ENCODE results near the gene CCND2.

DNA sequence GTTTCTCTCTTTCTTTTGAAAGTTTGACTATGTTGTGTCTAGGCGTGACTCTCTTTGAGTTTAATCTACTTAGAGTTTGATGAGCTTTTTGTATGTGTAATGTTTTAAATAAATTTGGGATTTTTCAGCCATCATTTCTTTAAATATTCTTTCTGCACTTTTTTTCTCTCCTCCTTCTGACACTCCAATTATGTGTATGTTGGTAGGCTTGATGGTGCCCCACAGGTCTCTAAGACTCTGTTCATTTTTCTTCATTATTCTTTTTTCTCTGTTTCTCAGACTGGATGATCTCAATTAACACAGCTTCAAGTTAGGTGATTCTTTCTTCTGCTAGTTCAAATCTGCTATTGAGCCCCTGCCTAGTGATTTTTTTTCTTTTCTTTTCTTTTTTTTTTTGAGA lies 14.5 kb upstream of the CCND2 start:
- TF ChIP-seq, protein P1, sequence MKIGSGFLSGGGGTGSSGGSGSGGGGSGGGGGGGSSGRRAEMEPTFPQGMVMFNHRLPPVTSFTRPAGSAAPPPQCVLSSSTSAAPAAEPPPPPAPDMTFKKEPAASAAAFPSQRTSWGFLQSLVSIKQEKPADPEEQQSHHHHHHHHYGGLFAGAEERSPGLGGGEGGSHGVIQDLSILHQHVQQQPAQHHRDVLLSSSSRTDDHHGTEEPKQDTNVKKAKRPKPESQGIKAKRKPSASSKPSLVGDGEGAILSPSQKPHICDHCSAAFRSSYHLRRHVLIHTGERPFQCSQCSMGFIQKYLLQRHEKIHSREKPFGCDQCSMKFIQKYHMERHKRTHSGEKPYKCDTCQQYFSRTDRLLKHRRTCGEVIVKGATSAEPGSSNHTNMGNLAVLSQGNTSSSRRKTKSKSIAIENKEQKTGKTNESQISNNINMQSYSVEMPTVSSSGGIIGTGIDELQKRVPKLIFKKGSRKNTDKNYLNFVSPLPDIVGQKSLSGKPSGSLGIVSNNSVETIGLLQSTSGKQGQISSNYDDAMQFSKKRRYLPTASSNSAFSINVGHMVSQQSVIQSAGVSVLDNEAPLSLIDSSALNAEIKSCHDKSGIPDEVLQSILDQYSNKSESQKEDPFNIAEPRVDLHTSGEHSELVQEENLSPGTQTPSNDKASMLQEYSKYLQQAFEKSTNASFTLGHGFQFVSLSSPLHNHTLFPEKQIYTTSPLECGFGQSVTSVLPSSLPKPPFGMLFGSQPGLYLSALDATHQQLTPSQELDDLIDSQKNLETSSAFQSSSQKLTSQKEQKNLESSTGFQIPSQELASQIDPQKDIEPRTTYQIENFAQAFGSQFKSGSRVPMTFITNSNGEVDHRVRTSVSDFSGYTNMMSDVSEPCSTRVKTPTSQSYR (CRISPR knock-in tag; IDR thresholded peaks at IDR 0.05): no peak
- TF ChIP-seq, protein P2, sequence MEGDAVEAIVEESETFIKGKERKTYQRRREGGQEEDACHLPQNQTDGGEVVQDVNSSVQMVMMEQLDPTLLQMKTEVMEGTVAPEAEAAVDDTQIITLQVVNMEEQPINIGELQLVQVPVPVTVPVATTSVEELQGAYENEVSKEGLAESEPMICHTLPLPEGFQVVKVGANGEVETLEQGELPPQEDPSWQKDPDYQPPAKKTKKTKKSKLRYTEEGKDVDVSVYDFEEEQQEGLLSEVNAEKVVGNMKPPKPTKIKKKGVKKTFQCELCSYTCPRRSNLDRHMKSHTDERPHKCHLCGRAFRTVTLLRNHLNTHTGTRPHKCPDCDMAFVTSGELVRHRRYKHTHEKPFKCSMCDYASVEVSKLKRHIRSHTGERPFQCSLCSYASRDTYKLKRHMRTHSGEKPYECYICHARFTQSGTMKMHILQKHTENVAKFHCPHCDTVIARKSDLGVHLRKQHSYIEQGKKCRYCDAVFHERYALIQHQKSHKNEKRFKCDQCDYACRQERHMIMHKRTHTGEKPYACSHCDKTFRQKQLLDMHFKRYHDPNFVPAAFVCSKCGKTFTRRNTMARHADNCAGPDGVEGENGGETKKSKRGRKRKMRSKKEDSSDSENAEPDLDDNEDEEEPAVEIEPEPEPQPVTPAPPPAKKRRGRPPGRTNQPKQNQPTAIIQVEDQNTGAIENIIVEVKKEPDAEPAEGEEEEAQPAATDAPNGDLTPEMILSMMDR (IDR thresholded peaks at IDR 0.05): no peak
- TF ChIP-seq IRF2 (CRISPR knock-in tag; IDR thresholded peaks at IDR 0.05; ENCODE audit: borderline replicate concordance, low read depth): no peak
- TF ChIP-seq ZNF121 (CRISPR knock-in tag; IDR thresholded peaks at IDR 0.05): no peak
- TF ChIP-seq CREB1 (CRISPR knock-in tag; IDR thresholded peaks at IDR 0.05): no peak
- no peak for TF ChIP-seq ZBTB21 (CRISPR knock-in tag; IDR thresholded peaks at IDR 0.05; ENCODE audit: borderline replicate concordance)
